GM21526 (cell line): ENCODE data around the gene DEF6.

Source experiments
- ATAC-seq: cut with Tn5 transposase; IDR thresholded peaks from one replicate; pipeline ENCODE4 v1.9.1; 2021; ENCODE audit warnings: moderate library complexity; ENCODE audit not compliant: unreplicated experiment, low FRiP score

The DEF6 gene

GRCh38 chr6:35341557-35341956 lies 43.9 kb downstream of the DEF6 start:
- no peak for ATAC-seq

GRCh38 chr6:35342258-35343091 lies 44.9 kb downstream of the DEF6 start, which contains the start of gene PPARD:
Gene PPARD (plus strand): TSS chr6:35342558. CDS start chr6:35411088, 68,530 bp downstream.
- peak; percentile 92 for ATAC-seq

- ATAC-seq = no peak
Observed at GRCh38 chr6:35343092-35343834, 45.6 kb downstream of the DEF6 start.

- no peak for ATAC-seq
Observed at GRCh38 chr6:35343835-35344550, 46.4 kb downstream of the DEF6 start.

- no peak for ATAC-seq
Observed at GRCh38 chr6:35351422-35351821, 53.8 kb downstream of the DEF6 start.

- no peak for ATAC-seq
Observed at GRCh38 chr6:35352735-35353134, 55.1 kb downstream of the DEF6 start.

GRCh38 chr6:35354361-35355135 lies 56.9 kb downstream of the DEF6 start:
- ATAC-seq = no peak

GRCh38 chr6:35356391-35356790 lies 58.8 kb downstream of the DEF6 start:
- ATAC-seq = no peak

- no peak for ATAC-seq
Observed at GRCh38 chr6:35357677-35358076, 60.1 kb downstream of the DEF6 start.

- ATAC-seq = no peak
Observed at GRCh38 chr6:35358086-35358485, 60.5 kb downstream of the DEF6 start.

- ATAC-seq = no peak
Observed at GRCh38 chr6:35359346-35359743, 61.7 kb downstream of the DEF6 start.

GRCh38 chr6:35359744-35360348 lies 62.2 kb downstream of the DEF6 start:
- ATAC-seq = no peak

- ATAC-seq = no peak
Observed at GRCh38 chr6:35360349-35361138, 62.9 kb downstream of the DEF6 start.

- no peak for ATAC-seq
Observed at GRCh38 chr6:35362200-35362599, 64.6 kb downstream of the DEF6 start.

- no peak for ATAC-seq
Observed at GRCh38 chr6:35363293-35363750, 65.7 kb downstream of the DEF6 start.

GRCh38 chr6:35365594-35366203 lies 68.1 kb downstream of the DEF6 start:
- ATAC-seq = no peak

GRCh38 chr6:35366204-35366596 lies 68.6 kb downstream of the DEF6 start:
- no peak for ATAC-seq

GRCh38 chr6:35367646-35368037 lies 70.0 kb downstream of the DEF6 start:
- ATAC-seq = no peak
